Hepatocyte (in vitro differentiated cells): ENCODE results near the gene PIP5K1C.

Source experiments
- CTCF ChIP-seq: fragments of 200-600 bp; sonication (generic); IDR thresholded peaks from 2 replicates; pipeline ENCODE4 v1.5.1; 2016; ENCODE audit warnings: antibody characterized with exemption, mild to moderate bottlenecking; ENCODE audit not compliant: poor library complexity
- EZH2 ChIP-seq: fragments of 200-600 bp; sonication (generic); IDR thresholded peaks from 2 replicates; pipeline ENCODE4 v1.6.1; 2016; ENCODE audit warnings: antibody characterized with exemption, mild to moderate bottlenecking, borderline replicate concordance
- EZH2phosphoT487 ChIP-seq: fragments of 200-600 bp; sonication (generic); IDR thresholded peaks from one replicate; pipeline ENCODE4 v1.6.1; 2018; ENCODE audit warnings: antibody characterized with exemption, mild to moderate bottlenecking, low read depth, moderate library complexity; ENCODE audit not compliant: unreplicated experiment, severe bottlenecking

- TF ChIP-seq EZH2 (no peak), CTCF (no peak), EZH2phosphoT487 (no peak)
Measured at GRCh38 chr19:3698974-3699740, 1.1 kb downstream of the PIP5K1C start.
